ENCODE measurements around the gene TBC1D3. TPM values are rescaled to one million over a fixed set of nuclear protein-coding genes. Genes with fewer than 3 reads are reported as not detected.
"Not testable (repeated sequence)": the region's sequence is repeated elsewhere in the genome, so short reads cannot be mapped to it uniquely, and the experiment has no call there.

TBC1D3 gene
- total and polyA plus RNA-seq, 9 of the 15 experiments (the other 6 are each of a cell fraction or from before 2014, with no cell fraction given): 0.08 to 1.9 (median 0.77) TPM

- H2AFZ ChIP-seq (ENCODE audit: low read depth, low read length); H3K4me2 ChIP-seq (ENCODE audit: insufficient read depth, low read length); H3K9me1 ChIP-seq (ENCODE audit: control insufficient read depth, insufficient read depth, low read length); H3K4me1 ChIP-seq (replicated peaks in 1 of 2; ENCODE audit: control insufficient read depth in 2 of 2, insufficient read depth in 2 of 2, low read length in 2 of 2); ATAC-seq; H4K20me1 ChIP-seq (replicated peaks; ENCODE audit: control insufficient read depth, insufficient read depth, low read length); H3K79me2 ChIP-seq (ENCODE audit: control insufficient read depth, insufficient read depth, low read length); POLR2A ChIA-PET; H3K27me3 ChIP-seq (ENCODE audit: control insufficient read depth in 2 of 2, insufficient read depth in 2 of 2, low read length in 2 of 2); H3K27ac ChIP-seq (ENCODE audit: extremely low read depth, low read depth, low read length); BruUV-seq (replicated peaks); FAIRE-seq; DNase-seq (ENCODE audit: extremely low read depth in 1 of 4, low spot score in 3 of 4); CTCF ChIA-PET (ENCODE audit: low intra/inter-chr PET ratio); H3K36me3 ChIP-seq (ENCODE audit: control insufficient read depth, insufficient read depth, low read length); intact Hi-C loops (cut with micrococcal nuclease); in situ Hi-C loops (cut with MboI); H3K9ac ChIP-seq (ENCODE audit: insufficient read depth in 1 of 2, low read depth in 2 of 2, low read length in 2 of 2); H3K4me3 ChIP-seq; H3K9me3 ChIP-seq (replicated peaks; ENCODE audit: control insufficient read depth, insufficient read depth, low read depth, low read length): not testable (repeated sequence)
- WGBS (ENCODE audit: insufficient coverage, low coverage, missing lambda C conversion rate): no CpG with 5 or more reads among the region's 1 CpG
These were observed 28.5 kb upstream of the TBC1D3 start for GRCh38 chr17:38220867-38221266.

- DNase-seq (ENCODE audit: extremely low read depth in 1 of 4, low spot score in 3 of 4); H2AFZ ChIP-seq (ENCODE audit: low read depth, low read length); H3K4me1 ChIP-seq (replicated peaks in 1 of 2; ENCODE audit: control insufficient read depth in 2 of 2, insufficient read depth in 2 of 2, low read length in 2 of 2); H3K36me3 ChIP-seq (ENCODE audit: control insufficient read depth, insufficient read depth, low read length); CTCF ChIA-PET (ENCODE audit: low intra/inter-chr PET ratio); intact Hi-C loops (cut with micrococcal nuclease); H4K20me1 ChIP-seq (replicated peaks; ENCODE audit: control insufficient read depth, insufficient read depth, low read length); in situ Hi-C loops (cut with MboI); H3K27ac ChIP-seq (ENCODE audit: extremely low read depth, low read depth, low read length); H3K4me3 ChIP-seq; H3K9ac ChIP-seq (ENCODE audit: insufficient read depth in 1 of 2, low read depth in 2 of 2, low read length in 2 of 2); ATAC-seq; BruUV-seq (replicated peaks); H3K9me1 ChIP-seq (ENCODE audit: control insufficient read depth, insufficient read depth, low read length); H3K79me2 ChIP-seq (ENCODE audit: control insufficient read depth, insufficient read depth, low read length); H3K4me2 ChIP-seq (ENCODE audit: insufficient read depth, low read length); POLR2A ChIA-PET; H3K27me3 ChIP-seq (ENCODE audit: control insufficient read depth in 2 of 2, insufficient read depth in 2 of 2, low read length in 2 of 2); FAIRE-seq; H3K9me3 ChIP-seq (replicated peaks; ENCODE audit: control insufficient read depth, insufficient read depth, low read depth, low read length): not testable (repeated sequence)
- WGBS (ENCODE audit: insufficient coverage, low coverage, missing lambda C conversion rate): no CpG with 5 or more reads among the region's 2 CpGs
These were observed 7.9 kb upstream of the TBC1D3 start for GRCh38 chr17:38200271-38200670.

GRCh38 chr17:38134860-38135259 is 57.5 kb downstream of the TBC1D3 start:
- intact Hi-C loops (cut with micrococcal nuclease); DNase-seq (ENCODE audit: extremely low read depth in 1 of 4, low spot score in 3 of 4): not testable (repeated sequence)

More at GRCh38 chr17:38134860-38135259, 57.5 kb downstream of the TBC1D3 start:
- H3K9me1 ChIP-seq (ENCODE audit: control insufficient read depth, insufficient read depth, low read length); H3K9me3 ChIP-seq (replicated peaks; ENCODE audit: control insufficient read depth, insufficient read depth, low read depth, low read length); in situ Hi-C loops (cut with MboI); ATAC-seq; H4K20me1 ChIP-seq (replicated peaks; ENCODE audit: control insufficient read depth, insufficient read depth, low read length); BruUV-seq (replicated peaks); H3K4me2 ChIP-seq (ENCODE audit: insufficient read depth, low read length); H3K4me3 ChIP-seq; H3K79me2 ChIP-seq (ENCODE audit: control insufficient read depth, insufficient read depth, low read length); H3K4me1 ChIP-seq (replicated peaks in 1 of 2; ENCODE audit: control insufficient read depth in 2 of 2, insufficient read depth in 2 of 2, low read length in 2 of 2); POLR2A ChIA-PET; H3K9ac ChIP-seq (ENCODE audit: insufficient read depth in 1 of 2, low read depth in 2 of 2, low read length in 2 of 2); CTCF ChIA-PET (ENCODE audit: low intra/inter-chr PET ratio); H2AFZ ChIP-seq (ENCODE audit: low read depth, low read length); FAIRE-seq; H3K27ac ChIP-seq (ENCODE audit: extremely low read depth, low read depth, low read length); H3K27me3 ChIP-seq (ENCODE audit: control insufficient read depth in 2 of 2, insufficient read depth in 2 of 2, low read length in 2 of 2); H3K36me3 ChIP-seq (ENCODE audit: control insufficient read depth, insufficient read depth, low read length): not testable (repeated sequence)
- WGBS (ENCODE audit: insufficient coverage, low coverage, missing lambda C conversion rate): 8% methylated on average over 5 of the region's 16 CpGs
